HepG2 (cell line): Measurements from ENCODE around the gene C20orf144. TPM values are rescaled to one million over a fixed set of nuclear protein-coding genes. Genes with fewer than 3 reads are reported as not detected.
A peak's percentile ranks its signal among the peaks of the same experiment; 100 is the strongest.

Source experiments
- AHR ChIP-seq: IDR thresholded peaks from 2 replicates; pipeline ENCODE4 v1.6.1; 2018; ENCODE audit warnings: missing genetic modification reagents, missing compliant biosample characterization
- ATF7 ChIP-seq, 2 experiments: fragments of 450-650 bp in 1 of 2; sonication (generic) in 1 of 2; formaldehyde crosslinking in 1 of 2; IDR thresholded peaks; 2 replicates each; pipeline versions ENCODE4 v1.4.0 to v1.6.1; 2016 to 2020; ENCODE audit warnings: antibody characterized with exemption in 1 of 2, mild to moderate bottlenecking in 1 of 2, missing genetic modification reagents in 1 of 2
- HNRNPL ChIP-seq: fragments of 200-400 bp; formaldehyde crosslinking; IDR thresholded peaks from 2 replicates; pipeline ENCODE4 v1.6.1; 2017; ENCODE audit warnings: mild to moderate bottlenecking, low read depth, low read length
- HNRNPUL1 ChIP-seq: fragments of 200-400 bp; formaldehyde crosslinking; IDR thresholded peaks from 2 replicates; pipeline ENCODE4 v1.6.1; 2017; ENCODE audit warnings: low read depth, mild to moderate bottlenecking, low read length, moderate library complexity
- KLF12 ChIP-seq: sonication (generic); formaldehyde crosslinking; IDR thresholded peaks from 2 replicates; pipeline ENCODE4 v1.4.0; 2020; ENCODE audit warnings: missing genetic modification reagents, borderline replicate concordance
- MYNN ChIP-seq: sonication (generic); formaldehyde crosslinking; IDR thresholded peaks from 2 replicates; pipeline ENCODE4 v1.4.0; 2020; ENCODE audit warnings: mild to moderate bottlenecking, low read depth, missing genetic modification reagents
- NONO ChIP-seq, 2 experiments: fragments of 450-650 bp in 1 of 2; sonication (generic) in 1 of 2; formaldehyde crosslinking in 1 of 2; IDR thresholded peaks in 1 of 2; conservative IDR thresholded peaks in 1 of 2; 2 replicates each; pipeline versions ENCODE4 v1.6.1 to v1.8.0; 2017 to 2022; ENCODE audit warnings: mild to moderate bottlenecking in 1 of 2, missing genetic modification reagents in 1 of 2, moderate library complexity in 1 of 2
- PHF21A ChIP-seq: sonication (generic); formaldehyde crosslinking; IDR thresholded peaks from 2 replicates; pipeline ENCODE4 v1.5.0; 2020; ENCODE audit warnings: mild to moderate bottlenecking, missing genetic modification reagents
- POLR2A ChIP-seq, 2 experiments: IDR thresholded peaks; 2 replicates each; pipeline ENCODE4 v1.6.1; 2011; ENCODE audit warnings: low read depth in 2 of 2, low read length in 2 of 2, mild to moderate bottlenecking in 1 of 2, moderate library complexity in 1 of 2; ENCODE audit not compliant: insufficient read depth in 1 of 2
- ZNF280B ChIP-seq: sonication (generic); formaldehyde crosslinking; IDR thresholded peaks from 2 replicates; pipeline ENCODE4 v1.5.0; 2020; ENCODE audit warnings: missing genetic modification reagents, mild to moderate bottlenecking, borderline replicate concordance
- ZNF567 ChIP-seq: sonication (generic); formaldehyde crosslinking; IDR thresholded peaks from 2 replicates; pipeline ENCODE4 v1.8.1; 2023; ENCODE audit warnings: mild to moderate bottlenecking, missing genetic modification reagents, borderline replicate concordance
- ZNF766 ChIP-seq: sonication (generic); formaldehyde crosslinking; IDR thresholded peaks from 2 replicates; pipeline ENCODE4 v1.5.0; 2020; ENCODE audit warnings: missing genetic modification reagents, borderline replicate concordance
- ZNF768 ChIP-seq: sonication (generic); formaldehyde crosslinking; IDR thresholded peaks from 2 replicates; pipeline ENCODE4 v1.4.0; 2020; ENCODE audit warnings: missing genetic modification reagents
- polyA plus RNA-seq, 8 experiments: library from polyadenylated mRNA; depleted of rRNA in 3 of 8; stranded (reverse) in 7 of 8; unstranded in 1 of 8; fragments of >200 nt; fragmentation: Illumina TruSeq in 4 of 8; extraction: Trizol in 4 of 8; gene quantifications; 2 replicates each; pipeline versions ENCODE4 v1.2.1 to v1.2.3, GENCODE V29; 2011 to 2016; ENCODE audit warnings: low read depth in 4 of 8, missing spikeins in 1 of 8, mixed read lengths in 1 of 8; ENCODE audit not compliant: insufficient read depth in 1 of 8
- total RNA-seq, 5 experiments: library from RNA; depleted of rRNA; stranded (reverse); fragments of >200 nt; fragmentation: Illumina TruSeq; extraction: Trizol; gene quantifications; 2 replicates each; pipeline ENCODE4 v1.2.3, GENCODE V29; 2016; ENCODE audit warnings: low read depth in 1 of 5
- TF ChIP-seq, protein P1 (sequence below): sonication (generic); formaldehyde crosslinking; IDR thresholded peaks from 2 replicates; pipeline ENCODE4 v1.4.0; 2020; ENCODE audit warnings: missing genetic modification reagents
- TF ChIP-seq, protein P2 (sequence below): sonication (generic); formaldehyde crosslinking; IDR thresholded peaks from 2 replicates; pipeline ENCODE4 v1.4.0; 2020; ENCODE audit warnings: mild to moderate bottlenecking, missing genetic modification reagents
- TF ChIP-seq, protein P3 (sequence below): sonication (generic); formaldehyde crosslinking; IDR thresholded peaks from 2 replicates; pipeline ENCODE4 v1.4.0; 2020; ENCODE audit warnings: missing genetic modification reagents, borderline replicate concordance

Gene C20orf144
- total and polyA plus RNA-seq, 2 of the 13 experiments (the other 11 are each of a cell fraction or from before 2014, with no cell fraction given): 0.09 to 0.16 TPM

GRCh38 chr20:33685328-33686099 is 23.4 kb downstream of the C20orf144 start (continued):
- TF ChIP-seq, protein P1, sequence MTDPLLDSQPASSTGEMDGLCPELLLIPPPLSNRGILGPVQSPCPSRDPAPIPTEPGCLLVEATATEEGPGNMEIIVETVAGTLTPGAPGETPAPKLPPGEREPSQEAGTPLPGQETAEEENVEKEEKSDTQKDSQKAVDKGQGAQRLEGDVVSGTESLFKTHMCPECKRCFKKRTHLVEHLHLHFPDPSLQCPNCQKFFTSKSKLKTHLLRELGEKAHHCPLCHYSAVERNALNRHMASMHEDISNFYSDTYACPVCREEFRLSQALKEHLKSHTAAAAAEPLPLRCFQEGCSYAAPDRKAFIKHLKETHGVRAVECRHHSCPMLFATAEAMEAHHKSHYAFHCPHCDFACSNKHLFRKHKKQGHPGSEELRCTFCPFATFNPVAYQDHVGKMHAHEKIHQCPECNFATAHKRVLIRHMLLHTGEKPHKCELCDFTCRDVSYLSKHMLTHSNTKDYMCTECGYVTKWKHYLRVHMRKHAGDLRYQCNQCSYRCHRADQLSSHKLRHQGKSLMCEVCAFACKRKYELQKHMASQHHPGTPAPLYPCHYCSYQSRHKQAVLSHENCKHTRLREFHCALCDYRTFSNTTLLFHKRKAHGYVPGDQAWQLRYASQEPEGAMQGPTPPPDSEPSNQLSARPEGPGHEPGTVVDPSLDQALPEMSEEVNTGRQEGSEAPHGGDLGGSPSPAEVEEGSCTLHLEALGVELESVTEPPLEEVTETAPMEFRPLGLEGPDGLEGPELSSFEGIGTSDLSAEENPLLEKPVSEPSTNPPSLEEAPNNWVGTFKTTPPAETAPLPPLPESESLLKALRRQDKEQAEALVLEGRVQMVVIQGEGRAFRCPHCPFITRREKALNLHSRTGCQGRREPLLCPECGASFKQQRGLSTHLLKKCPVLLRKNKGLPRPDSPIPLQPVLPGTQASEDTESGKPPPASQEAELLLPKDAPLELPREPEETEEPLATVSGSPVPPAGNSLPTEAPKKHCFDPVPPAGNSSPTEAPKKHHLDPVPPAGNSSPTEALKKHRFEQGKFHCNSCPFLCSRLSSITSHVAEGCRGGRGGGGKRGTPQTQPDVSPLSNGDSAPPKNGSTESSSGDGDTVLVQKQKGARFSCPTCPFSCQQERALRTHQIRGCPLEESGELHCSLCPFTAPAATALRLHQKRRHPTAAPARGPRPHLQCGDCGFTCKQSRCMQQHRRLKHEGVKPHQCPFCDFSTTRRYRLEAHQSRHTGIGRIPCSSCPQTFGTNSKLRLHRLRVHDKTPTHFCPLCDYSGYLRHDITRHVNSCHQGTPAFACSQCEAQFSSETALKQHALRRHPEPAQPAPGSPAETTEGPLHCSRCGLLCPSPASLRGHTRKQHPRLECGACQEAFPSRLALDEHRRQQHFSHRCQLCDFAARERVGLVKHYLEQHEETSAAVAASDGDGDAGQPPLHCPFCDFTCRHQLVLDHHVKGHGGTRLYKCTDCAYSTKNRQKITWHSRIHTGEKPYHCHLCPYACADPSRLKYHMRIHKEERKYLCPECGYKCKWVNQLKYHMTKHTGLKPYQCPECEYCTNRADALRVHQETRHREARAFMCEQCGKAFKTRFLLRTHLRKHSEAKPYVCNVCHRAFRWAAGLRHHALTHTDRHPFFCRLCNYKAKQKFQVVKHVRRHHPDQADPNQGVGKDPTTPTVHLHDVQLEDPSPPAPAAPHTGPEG: peak; percentile 83
- peak; percentile 67 for TF ChIP-seq KLF12 (CRISPR knock-in tag)
- TF ChIP-seq ZNF766 (CRISPR knock-in tag): peak; percentile 12; the same call in 1 of the 2 replicates
- TF ChIP-seq ZNF768: peak; percentile 97
- TF ChIP-seq POLR2A (IDR thresholded peaks at IDR 0.05; ENCODE audit: insufficient read depth in 1 of 2, low read depth in 2 of 2, low read length in 2 of 2): peak; percentile 50 to 51; a peak in 3 of 4 replicates
- TF ChIP-seq AHR (CRISPR knock-in tag): peak; percentile 57; the same call in 1 of the 2 replicates
- TF ChIP-seq, protein P2, sequence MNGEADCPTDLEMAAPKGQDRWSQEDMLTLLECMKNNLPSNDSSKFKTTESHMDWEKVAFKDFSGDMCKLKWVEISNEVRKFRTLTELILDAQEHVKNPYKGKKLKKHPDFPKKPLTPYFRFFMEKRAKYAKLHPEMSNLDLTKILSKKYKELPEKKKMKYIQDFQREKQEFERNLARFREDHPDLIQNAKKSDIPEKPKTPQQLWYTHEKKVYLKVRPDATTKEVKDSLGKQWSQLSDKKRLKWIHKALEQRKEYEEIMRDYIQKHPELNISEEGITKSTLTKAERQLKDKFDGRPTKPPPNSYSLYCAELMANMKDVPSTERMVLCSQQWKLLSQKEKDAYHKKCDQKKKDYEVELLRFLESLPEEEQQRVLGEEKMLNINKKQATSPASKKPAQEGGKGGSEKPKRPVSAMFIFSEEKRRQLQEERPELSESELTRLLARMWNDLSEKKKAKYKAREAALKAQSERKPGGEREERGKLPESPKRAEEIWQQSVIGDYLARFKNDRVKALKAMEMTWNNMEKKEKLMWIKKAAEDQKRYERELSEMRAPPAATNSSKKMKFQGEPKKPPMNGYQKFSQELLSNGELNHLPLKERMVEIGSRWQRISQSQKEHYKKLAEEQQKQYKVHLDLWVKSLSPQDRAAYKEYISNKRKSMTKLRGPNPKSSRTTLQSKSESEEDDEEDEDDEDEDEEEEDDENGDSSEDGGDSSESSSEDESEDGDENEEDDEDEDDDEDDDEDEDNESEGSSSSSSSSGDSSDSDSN (CRISPR knock-in tag): 0 out of 2 replicates have a peak, but pooled peaks have one; percentile 47
- 0 out of 2 replicates have a peak, but pooled peaks have one; percentile 36 for TF ChIP-seq MYNN
- peak; percentile 0 for TF ChIP-seq PHF21A
- TF ChIP-seq ZNF280B (CRISPR knock-in tag): 0 out of 2 replicates have a peak, but pooled peaks have one; percentile 75
- no peak for TF ChIP-seq ATF7 (IDR thresholded peaks at IDR 0.05)
- TF ChIP-seq ATF7 (CRISPR knock-in tag; IDR thresholded peaks at IDR 0.05): no peak
- TF ChIP-seq NONO (IDR thresholded peaks at IDR 0.05): no peak
- TF ChIP-seq NONO (CRISPR knock-in tag; conservative IDR thresholded peaks at IDR 0.05): peak; percentile 56
- TF ChIP-seq HNRNPL: 0 out of 2 replicates have a peak, but pooled peaks have one; percentile 37
- TF ChIP-seq, protein P3, sequence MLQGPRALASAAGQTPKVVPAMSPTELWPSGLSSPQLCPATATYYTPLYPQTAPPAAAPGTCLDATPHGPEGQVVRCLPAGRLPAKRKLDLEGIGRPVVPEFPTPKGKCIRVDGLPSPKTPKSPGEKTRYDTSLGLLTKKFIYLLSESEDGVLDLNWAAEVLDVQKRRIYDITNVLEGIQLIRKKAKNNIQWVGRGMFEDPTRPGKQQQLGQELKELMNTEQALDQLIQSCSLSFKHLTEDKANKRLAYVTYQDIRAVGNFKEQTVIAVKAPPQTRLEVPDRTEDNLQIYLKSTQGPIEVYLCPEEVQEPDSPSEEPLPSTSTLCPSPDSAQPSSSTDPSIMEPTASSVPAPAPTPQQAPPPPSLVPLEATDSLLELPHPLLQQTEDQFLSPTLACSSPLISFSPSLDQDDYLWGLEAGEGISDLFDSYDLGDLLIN (CRISPR knock-in tag): peak; percentile 89; the same call in 1 of the 2 replicates
- TF ChIP-seq ZNF567: 0 out of 2 replicates have a peak, but pooled peaks have one; percentile 54
- no peak for TF ChIP-seq HNRNPUL1
